OCI-LY7 (cell line): ENCODE data around the gene ABCA4. TPM values are rescaled to one million over a fixed set of nuclear protein-coding genes. Genes with fewer than 3 reads are reported as not detected.

Experiments used
- BruUV-seq: library from RNA; stranded (reverse); fragments of 400-500 nt; replicated peaks from 2 replicates; lab custom pipeline; 2021; lab: Mats Ljungman, UMichigan
- CTCF ChIA-PET: fragments of 300-600 bp; sonication (Branson Sonifier 250); formaldehyde crosslinking; loops from one replicate; lab custom pipeline; 2022; ENCODE audit warnings: antibody characterized with exemption; ENCODE audit not compliant: unreplicated experiment; lab: Charles Lee
- POLR2A ChIA-PET: fragments of 300-600 bp; sonication (Branson Sonifier 250); formaldehyde crosslinking; loops from one replicate; lab custom pipeline; 2022; ENCODE audit warnings: antibody characterized with exemption; lab: Charles Lee
- DNase-seq: peaks from one replicate; pipeline ENCODE4 v3.0.0-alpha.2; 2015; ENCODE audit warnings: low spot score
- H2AFZ ChIP-seq: fragments of 200-600 bp; sonication (generic), shearing (Covaris generic); 2 replicates; pipeline ENCODE4 v1.6.1; 2014; ENCODE audit warnings: mild to moderate bottlenecking, antibody characterized with exemption, low read length, moderate library complexity
- H3K27ac ChIP-seq: fragments of 200-600 bp; sonication (generic); 2 replicates; pipeline ENCODE4 v1.5.1; 2014; ENCODE audit warnings: mixed run types, low read depth, mild to moderate bottlenecking, moderate library complexity, low read length, inconsistent platforms; ENCODE audit not compliant: poor library complexity, severe bottlenecking
- H3K36me3 ChIP-seq: fragments of 200-600 bp; sonication (generic); 2 replicates; pipeline ENCODE4 v1.6.1; 2014; ENCODE audit warnings: mild to moderate bottlenecking, antibody characterized with exemption, low read length, moderate library complexity, mixed read lengths; ENCODE audit not compliant: insufficient read depth
- H3K4me1 ChIP-seq: fragments of 200-600 bp; sonication (generic); 2 replicates; pipeline ENCODE4 v1.5.1; 2014; ENCODE audit warnings: mild to moderate bottlenecking, low read length; ENCODE audit not compliant: insufficient read depth, poor library complexity, severe bottlenecking
- H3K4me2 ChIP-seq: fragments of 200-600 bp; sonication (generic); 2 replicates; pipeline ENCODE4 v1.6.1; 2014; ENCODE audit warnings: mild to moderate bottlenecking, low read length
- H3K4me3 ChIP-seq: fragments of 200-600 bp; sonication (generic); 2 replicates; pipeline ENCODE4 v1.5.1; 2014; ENCODE audit warnings: mild to moderate bottlenecking, low read depth, low read length; ENCODE audit not compliant: poor library complexity, severe bottlenecking
- H3K79me2 ChIP-seq: fragments of 200-600 bp; sonication (generic); 2 replicates; pipeline ENCODE4 v1.6.1; 2016; ENCODE audit warnings: low read depth, mild to moderate bottlenecking, low read length, moderate library complexity, mixed read lengths; ENCODE audit not compliant: insufficient read depth
- H3K9me2 ChIP-seq: fragments of 200-600 bp; sonication (generic); 2 replicates; pipeline ENCODE4 v1.6.1; 2016; ENCODE audit warnings: mild to moderate bottlenecking, low read length, mixed read lengths; ENCODE audit not compliant: insufficient read depth
- H3K9me3 ChIP-seq: fragments of 200-600 bp; sonication (generic); 2 replicates; pipeline ENCODE4 v1.6.1; 2014; ENCODE audit warnings: mild to moderate bottlenecking, mixed run types, low read length, mixed read lengths
- H4K20me1 ChIP-seq: fragments of 200-600 bp; sonication (generic); 2 replicates; pipeline ENCODE4 v1.6.1; 2014; ENCODE audit warnings: mild to moderate bottlenecking, antibody characterized with exemption, low read length, moderate library complexity, mixed read lengths; ENCODE audit not compliant: insufficient read depth
- CTCF ChIP-seq: fragments of 200-600 bp; sonication (generic); conservative IDR thresholded peaks from 2 replicates; pipeline ENCODE4 v1.5.1; 2014; ENCODE audit warnings: mild to moderate bottlenecking, antibody characterized with exemption, low read length, moderate library complexity, mixed read lengths
- EZH2phosphoT487 ChIP-seq: fragments of 200-600 bp; sonication (generic); IDR thresholded peaks from 2 replicates; pipeline ENCODE4 v1.6.1; 2018; ENCODE audit warnings: low read depth, borderline replicate concordance, mild to moderate bottlenecking, mixed run types, antibody characterized with exemption, low read length, moderate library complexity, mixed read lengths
- intact Hi-C: fragments of 100-400 bp; cut with micrococcal nuclease; formaldehyde crosslinking; loops from one replicate; pipeline ENCODE4 v1.10.0; 2022; ENCODE audit not compliant: unreplicated experiment
- total RNA-seq, 2 experiments: library from RNA; depleted of rRNA in 1 of 2; stranded (reverse); fragments of >200 nt in 1 of 2; shearing (Covaris generic) in 1 of 2; gene quantifications; 2 replicates each; pipeline ENCODE4 v1.2.3, GENCODE V29; 2014 to 2022

The ABCA4 gene
- total RNA-seq, 2 experiments from 2014 or later, result not detected

GRCh38 chr1:94125551-94126514 is 4.9 kb upstream of the ABCA4 start:
- no peaks in the 10 kb centered on the region for H3K4me1 ChIP-seq
- no peak overlapping the region for H3K4me2 ChIP-seq
- intact Hi-C loops, result no loop called here
- H3K4me3 ChIP-seq, result no peak overlapping the region
- H3K9me2 ChIP-seq, result no peaks in the 10 kb centered on the region
- CTCF ChIA-PET, result no interaction called here
- DNase-seq, result no peak
- no peaks in the 10 kb centered on the region for H4K20me1 ChIP-seq
- TF ChIP-seq CTCF, result no peak
- H3K9me3 ChIP-seq, result no peaks in the 10 kb centered on the region
- POLR2A ChIA-PET, result interaction anchor here (0.5 kb wide), 1 partner anchor 653 kb away, joined by 3 read pairs; no protein-coding TSS in a partner anchor
- H3K36me3 ChIP-seq, result no peaks in the 10 kb centered on the region
- no TSS peak for BruUV-seq
- no peak overlapping the region for H2AFZ ChIP-seq
- no peaks in the 10 kb centered on the region for H3K79me2 ChIP-seq
- H3K27ac ChIP-seq, result no peak overlapping the region

GRCh38 chr1:94124538-94124937 is 3.6 kb upstream of the ABCA4 start:
- BruUV-seq, result no TSS peak
- no peak overlapping the region for H3K4me3 ChIP-seq
- TF ChIP-seq EZH2phosphoT487 (no peak), CTCF (no peak)
- H3K4me1 ChIP-seq, result no peaks in the 10 kb centered on the region
- no peak overlapping the region for H2AFZ ChIP-seq
- no peak overlapping the region for H3K4me2 ChIP-seq
- H3K27ac ChIP-seq, result no peak overlapping the region
- DNase-seq, result no peak
- intact Hi-C loops, result no loop called here
- ChIA-PET POLR2A (interaction anchor here (0.7 kb wide), 1 partner anchor 119 kb away, joined by 3 read pairs; no protein-coding TSS in a partner anchor), CTCF (no interaction called here)
- no peaks in the 10 kb centered on the region for H4K20me1 ChIP-seq
- no peaks in the 10 kb centered on the region for H3K36me3 ChIP-seq
- H3K9me3 ChIP-seq, result no peaks in the 10 kb centered on the region
- H3K9me2 ChIP-seq, result no peaks in the 10 kb centered on the region
- H3K79me2 ChIP-seq, result no peaks in the 10 kb centered on the region
